ENCODE measurements around the gene OBSCN. TPM values are rescaled to one million over a fixed set of nuclear protein-coding genes. Genes with fewer than 3 reads are reported as not detected.

The OBSCN gene
- total RNA-seq, 1 experiment from 2014 or later: 29.1 TPM

DNA sequence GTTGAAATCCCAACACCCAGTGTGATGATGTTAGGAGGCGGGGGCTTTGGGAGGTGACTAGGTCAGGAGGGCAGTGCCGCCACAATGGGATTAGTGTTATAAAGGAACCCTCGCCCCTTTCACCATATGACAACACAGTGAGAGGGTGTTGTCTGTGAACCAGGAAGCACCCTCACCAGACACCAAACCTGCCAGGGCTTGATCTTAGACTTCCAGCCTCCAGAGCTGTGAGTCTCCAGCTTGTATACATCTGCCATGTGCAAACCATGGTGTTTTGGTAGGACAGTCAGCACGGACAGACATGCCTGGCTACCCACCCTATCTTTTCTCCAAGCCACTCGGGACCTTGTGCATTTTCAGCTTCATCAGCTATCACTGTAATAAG, 194.8 kb downstream of the OBSCN start:
- H3K27ac ChIP-seq (ENCODE audit: low read length): no peak overlapping the region
- BruUV-seq (replicated peaks): no TSS peak
- POLR2A ChIA-PET (ENCODE audit: unreplicated experiment): no interaction called here

DNA sequence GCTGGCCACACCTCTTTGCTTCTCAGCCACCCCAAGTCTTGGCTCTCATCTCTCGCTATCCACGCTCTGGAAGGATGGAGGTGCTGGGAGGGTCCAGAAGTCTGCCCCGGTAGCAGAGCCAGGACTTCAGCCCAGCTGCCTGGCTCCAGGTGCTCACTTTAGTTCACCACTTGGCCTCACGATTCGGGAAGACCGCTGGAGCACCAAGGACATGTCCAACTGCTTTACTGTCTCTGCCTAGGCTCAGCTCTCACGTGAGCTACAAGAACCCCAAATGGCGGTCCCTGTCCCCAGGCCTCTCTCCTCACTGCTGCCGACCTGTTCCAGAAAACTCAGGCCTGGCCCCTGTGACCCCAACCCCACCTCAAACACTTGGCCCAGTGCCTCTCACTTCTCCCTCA, 195.4 kb downstream of the OBSCN start:
- CTCF ChIA-PET: no interaction called here
- H4K20me1 ChIP-seq (ENCODE audit: low read length): peaks cover 55% of the 10 kb centered on the region
- H2AFZ ChIP-seq (ENCODE audit: low read length): no peak overlapping the region

More for the DNA sequence above, 194.8 kb downstream of the OBSCN start:
- Histone ChIP-seq H3F3A (ENCODE audit: low read length, unreplicated experiment) (no peaks in the 10 kb centered on the region), H3K79me2 (ENCODE audit: low read length) (peaks cover 85% of the 10 kb centered on the region), H3K4me2 (ENCODE audit: low read length) (no peak overlapping the region), H4K20me1 (ENCODE audit: low read length) (peaks cover 55% of the 10 kb centered on the region), H3K9me2 (replicated peaks; ENCODE audit: low read length) (no peaks in the 10 kb centered on the region), H3K27me3 (ENCODE audit: low read length) (no peaks in the 10 kb centered on the region), H3K9ac (ENCODE audit: low read length) (no peak overlapping the region), H2AFZ (ENCODE audit: low read length) (no peak overlapping the region), H3K36me3 (ENCODE audit: low read depth, low read length) (peaks cover 21% of the 10 kb centered on the region; the same call in 1 of the 2 replicates), H3K9me3 (ENCODE audit: low read length) (no peaks in the 10 kb centered on the region), H3K4me1 (ENCODE audit: insufficient read depth, low read length) (peaks cover 20% of the 10 kb centered on the region), H3K4me3 (ENCODE audit: low read length) (no peak overlapping the region)
- TF ChIP-seq EZH2 (IDR thresholded peaks at IDR 0.05; ENCODE audit: low read length, unreplicated experiment): no peak
- TF ChIP-seq, protein P1, sequence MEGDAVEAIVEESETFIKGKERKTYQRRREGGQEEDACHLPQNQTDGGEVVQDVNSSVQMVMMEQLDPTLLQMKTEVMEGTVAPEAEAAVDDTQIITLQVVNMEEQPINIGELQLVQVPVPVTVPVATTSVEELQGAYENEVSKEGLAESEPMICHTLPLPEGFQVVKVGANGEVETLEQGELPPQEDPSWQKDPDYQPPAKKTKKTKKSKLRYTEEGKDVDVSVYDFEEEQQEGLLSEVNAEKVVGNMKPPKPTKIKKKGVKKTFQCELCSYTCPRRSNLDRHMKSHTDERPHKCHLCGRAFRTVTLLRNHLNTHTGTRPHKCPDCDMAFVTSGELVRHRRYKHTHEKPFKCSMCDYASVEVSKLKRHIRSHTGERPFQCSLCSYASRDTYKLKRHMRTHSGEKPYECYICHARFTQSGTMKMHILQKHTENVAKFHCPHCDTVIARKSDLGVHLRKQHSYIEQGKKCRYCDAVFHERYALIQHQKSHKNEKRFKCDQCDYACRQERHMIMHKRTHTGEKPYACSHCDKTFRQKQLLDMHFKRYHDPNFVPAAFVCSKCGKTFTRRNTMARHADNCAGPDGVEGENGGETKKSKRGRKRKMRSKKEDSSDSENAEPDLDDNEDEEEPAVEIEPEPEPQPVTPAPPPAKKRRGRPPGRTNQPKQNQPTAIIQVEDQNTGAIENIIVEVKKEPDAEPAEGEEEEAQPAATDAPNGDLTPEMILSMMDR (conservative IDR thresholded peaks at IDR 0.05; ENCODE audit: low read depth, low read length): no peak
- no peak for TF ChIP-seq EZH2phosphoT487 (IDR thresholded peaks at IDR 0.05; ENCODE audit: borderline replicate concordance, low read length)
- CTCF ChIA-PET: no interaction called here
- ATAC-seq (no peak), DNase-seq (no peak)
- intact Hi-C loops (cut with micrococcal nuclease): no loop called here

More for the DNA sequence above, 195.4 kb downstream of the OBSCN start:
- Histone ChIP-seq H3K9me3 (ENCODE audit: low read length) (no peaks in the 10 kb centered on the region), H3K36me3 (ENCODE audit: low read depth, low read length) (peaks cover 17% of the 10 kb centered on the region; the same call in 1 of the 2 replicates), H3K4me1 (ENCODE audit: insufficient read depth, low read length) (peaks cover 26% of the 10 kb centered on the region), H3F3A (ENCODE audit: low read length, unreplicated experiment) (no peaks in the 10 kb centered on the region), H3K79me2 (ENCODE audit: low read length) (peaks cover 91% of the 10 kb centered on the region), H3K4me3 (ENCODE audit: low read length) (no peak overlapping the region), H3K27me3 (ENCODE audit: low read length) (no peaks in the 10 kb centered on the region), H3K4me2 (ENCODE audit: low read length) (no peak overlapping the region), H3K9me2 (replicated peaks; ENCODE audit: low read length) (no peaks in the 10 kb centered on the region), H3K27ac (ENCODE audit: low read length) (no peak overlapping the region), H3K9ac (ENCODE audit: low read length) (no peak overlapping the region)
- TF ChIP-seq EZH2phosphoT487 (IDR thresholded peaks at IDR 0.05; ENCODE audit: borderline replicate concordance, low read length): no peak
- TF ChIP-seq EZH2 (IDR thresholded peaks at IDR 0.05; ENCODE audit: low read length, unreplicated experiment): no peak
- TF ChIP-seq, protein P1 (conservative IDR thresholded peaks at IDR 0.05; ENCODE audit: low read depth, low read length): no peak
- ATAC-seq (no peak), DNase-seq (no peak)
- BruUV-seq (replicated peaks): no TSS peak
- intact Hi-C loops (cut with micrococcal nuclease): no loop called here
- POLR2A ChIA-PET (ENCODE audit: unreplicated experiment): no interaction called here

Data from PC-3 (cell line).